Endometrial microvascular endothelial cells (primary cell): ENCODE data around the gene WNT4. TPM values are rescaled to one million over a fixed set of nuclear protein-coding genes. Genes with fewer than 3 reads are reported as not detected.

Source experiments
- in situ Hi-C: cut with HindIII; loops from 2 replicates; pipeline ENCODE4 v1.10.0; 2017; ENCODE audit warnings: low sequenced_read_pairs, low pct_unique_long_range_greater_than_20kb; ENCODE audit errors: inconsistent ontology term
- total RNA-seq: library from RNA; depleted of rRNA; stranded (reverse); fragments of >200 nt; gene quantifications from one replicate; pipeline ENCODE4 v1.2.3, GENCODE V29; 2015; ENCODE audit errors: inconsistent ontology term

WNT4 gene
- total RNA-seq, result not detected

DNA sequence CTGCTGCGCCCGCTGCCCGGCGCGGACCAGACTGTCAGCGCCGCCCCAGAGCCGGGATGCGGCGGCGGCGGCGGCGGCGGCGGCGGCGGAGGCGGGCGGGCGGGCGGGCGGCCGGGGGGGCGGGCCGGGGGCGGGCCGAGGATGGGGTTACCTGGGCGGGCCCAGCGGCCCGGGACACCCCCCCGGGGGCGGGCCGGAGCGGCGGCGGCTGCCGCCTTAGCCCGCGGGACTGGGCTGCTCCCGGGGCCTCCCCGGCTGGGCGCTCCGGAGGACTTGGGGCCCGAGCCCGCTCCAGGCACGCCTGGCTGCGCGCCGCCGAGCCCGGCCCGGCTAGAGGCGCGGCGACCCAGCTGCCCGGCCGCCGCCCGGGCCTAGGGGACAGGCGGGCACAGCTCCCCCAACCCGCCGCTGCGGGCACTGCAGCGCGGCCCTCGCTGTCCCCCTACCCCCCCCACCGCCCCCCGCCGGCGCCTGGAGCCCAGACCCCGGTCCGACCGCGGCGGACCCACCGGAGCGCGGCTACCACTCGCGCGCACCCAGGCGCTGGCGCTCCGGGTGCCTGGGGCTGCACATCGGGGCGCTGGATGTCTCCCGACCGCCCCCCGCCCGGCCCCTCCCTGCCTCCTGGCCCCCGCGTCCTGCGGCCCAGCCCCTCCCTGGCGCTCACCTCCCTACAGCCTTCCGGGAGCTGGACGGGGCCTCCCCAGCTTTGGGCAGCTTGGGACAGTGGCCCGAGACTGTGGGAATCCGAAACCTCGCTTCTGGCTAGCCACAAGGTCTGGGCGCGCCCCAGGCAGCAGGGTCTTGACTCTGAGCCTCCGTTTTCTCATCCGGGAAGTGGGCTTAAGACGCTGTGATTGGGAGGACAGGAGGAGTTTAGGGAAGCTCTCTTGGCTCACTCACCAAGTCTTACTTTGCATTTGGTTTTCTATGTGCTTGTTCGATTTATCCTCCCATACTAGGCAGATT, at the start of gene WNT4:
TSS of gene WNT4 (minus strand) at position 33 of the 969 bp plus-strand sequence. CDS start 175 bp downstream, outside the sequence.
- in situ Hi-C loops, result no loop called here

DNA sequence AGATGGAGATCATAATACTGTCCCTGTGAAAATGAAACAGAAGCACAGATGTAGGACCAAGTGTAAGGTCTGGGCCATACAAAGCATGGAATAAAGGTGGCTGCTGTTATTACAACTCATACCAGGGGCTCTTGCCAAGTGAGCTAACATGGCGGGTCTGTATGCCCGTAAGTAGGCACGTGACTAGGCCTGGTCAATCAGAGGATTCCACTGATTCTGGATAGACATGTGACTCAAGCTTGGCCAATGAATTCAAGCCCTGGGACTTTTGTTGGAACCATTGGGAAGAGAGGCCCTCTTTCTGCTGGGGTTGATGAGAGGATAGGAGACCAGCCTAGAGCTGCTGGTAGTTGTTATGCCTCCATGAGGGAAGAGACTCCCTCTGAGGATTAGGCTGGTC, 47.8 kb upstream of the WNT4 start:
- in situ Hi-C loops, result no loop called here

DNA sequence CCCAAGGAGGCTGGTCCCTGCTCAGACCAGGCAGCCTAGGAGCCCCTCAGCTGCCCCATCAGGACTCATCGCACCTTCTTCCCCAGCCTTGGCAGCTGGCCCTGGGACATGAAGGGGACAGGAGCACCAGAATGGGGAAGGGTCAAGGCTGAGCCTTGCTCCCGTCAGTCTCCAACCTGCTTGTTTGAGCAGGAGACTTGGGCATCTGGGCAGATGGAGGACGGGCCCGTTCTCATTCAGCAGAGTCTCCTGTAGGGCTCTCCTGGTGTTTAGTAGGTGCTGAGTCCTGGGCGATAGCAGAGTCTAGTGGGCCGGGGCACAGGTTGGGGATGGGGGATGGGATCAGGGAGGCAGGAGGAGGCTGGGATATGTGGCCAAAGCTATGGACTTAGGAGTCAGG, 47.4 kb upstream of the WNT4 start:
- in situ Hi-C loops, result no loop called here

DNA sequence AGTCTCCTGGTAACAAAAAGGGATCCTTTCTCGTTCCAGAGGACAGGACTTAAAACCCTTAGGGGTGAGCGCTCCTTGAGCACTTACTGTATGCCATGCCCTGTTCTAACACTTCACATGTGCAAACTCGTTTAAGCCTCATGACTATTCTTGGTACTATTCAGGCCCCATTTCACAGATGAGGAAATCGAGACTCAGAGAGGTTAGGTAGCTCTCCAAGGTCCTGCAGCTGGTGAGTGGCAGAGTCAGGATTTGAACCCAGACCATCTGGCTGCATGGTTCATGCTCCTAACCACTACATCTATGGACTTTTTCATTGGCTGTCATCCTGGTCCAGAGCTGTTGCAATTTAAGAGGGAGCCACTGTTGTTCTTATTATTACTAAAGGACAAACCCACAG, 46.7 kb upstream of the WNT4 start:
- in situ Hi-C loops, result no loop called here

DNA sequence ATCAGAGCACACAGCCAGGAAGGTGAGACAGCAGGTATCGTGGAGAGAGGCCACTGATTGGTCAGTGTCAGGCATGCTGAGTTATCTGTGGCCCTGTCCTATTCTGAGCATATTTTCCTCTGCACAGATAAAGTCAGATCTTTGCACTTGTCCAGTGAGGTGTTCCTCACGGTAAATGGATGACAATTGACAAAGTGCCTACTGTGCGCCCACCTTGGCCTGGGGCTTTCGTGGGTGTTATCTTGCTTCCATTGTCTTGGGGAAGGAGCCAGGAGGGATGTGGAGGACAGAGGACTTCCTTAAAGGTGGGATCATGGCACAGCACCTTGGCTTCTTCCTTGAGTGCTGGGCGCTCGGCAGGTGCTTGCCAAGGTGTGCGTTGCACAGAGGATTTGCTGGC, 46.0 kb upstream of the WNT4 start:
- in situ Hi-C loops, result no loop called here

DNA sequence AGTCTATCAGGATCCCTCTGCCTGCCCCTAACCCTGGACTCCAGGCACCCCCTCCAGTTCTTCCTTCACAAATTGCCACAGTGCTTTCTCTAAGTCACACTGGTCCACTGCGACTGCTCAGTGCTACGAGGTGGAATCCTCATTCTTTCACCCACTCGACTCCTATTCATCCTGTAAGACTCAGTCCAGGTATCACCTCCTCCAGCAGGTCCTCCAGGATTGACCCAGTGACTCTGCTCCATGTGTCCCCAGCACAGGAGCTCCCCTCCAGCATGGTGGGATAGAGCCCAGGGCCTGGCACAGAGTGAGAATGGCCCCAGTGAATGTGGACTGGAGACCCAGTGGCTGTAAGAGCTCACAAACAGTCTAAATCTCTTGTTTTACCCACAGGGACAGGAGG, 45.5 kb upstream of the WNT4 start:
- in situ Hi-C loops, result no loop called here

DNA sequence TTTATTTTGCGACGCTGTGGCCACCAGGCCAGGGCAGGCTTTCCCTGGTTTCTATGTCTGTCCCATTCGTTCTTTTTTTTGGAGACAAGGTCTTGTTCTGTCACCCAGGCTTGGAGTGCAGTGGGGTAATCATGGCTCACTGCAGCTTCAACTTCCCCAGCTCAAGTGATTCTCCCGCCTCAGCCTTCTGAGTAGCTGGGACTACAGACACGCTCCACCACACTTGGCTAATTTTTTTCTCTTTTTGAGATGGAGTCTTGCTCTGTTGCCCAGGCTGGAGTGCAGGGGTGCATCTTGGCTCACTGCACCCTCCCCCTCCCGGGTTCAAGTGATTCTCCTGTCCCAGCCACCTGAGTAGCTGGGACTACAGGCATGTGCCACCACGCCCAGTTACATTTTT, 43.4 kb upstream of the WNT4 start:
- in situ Hi-C loops, result no loop called here

DNA sequence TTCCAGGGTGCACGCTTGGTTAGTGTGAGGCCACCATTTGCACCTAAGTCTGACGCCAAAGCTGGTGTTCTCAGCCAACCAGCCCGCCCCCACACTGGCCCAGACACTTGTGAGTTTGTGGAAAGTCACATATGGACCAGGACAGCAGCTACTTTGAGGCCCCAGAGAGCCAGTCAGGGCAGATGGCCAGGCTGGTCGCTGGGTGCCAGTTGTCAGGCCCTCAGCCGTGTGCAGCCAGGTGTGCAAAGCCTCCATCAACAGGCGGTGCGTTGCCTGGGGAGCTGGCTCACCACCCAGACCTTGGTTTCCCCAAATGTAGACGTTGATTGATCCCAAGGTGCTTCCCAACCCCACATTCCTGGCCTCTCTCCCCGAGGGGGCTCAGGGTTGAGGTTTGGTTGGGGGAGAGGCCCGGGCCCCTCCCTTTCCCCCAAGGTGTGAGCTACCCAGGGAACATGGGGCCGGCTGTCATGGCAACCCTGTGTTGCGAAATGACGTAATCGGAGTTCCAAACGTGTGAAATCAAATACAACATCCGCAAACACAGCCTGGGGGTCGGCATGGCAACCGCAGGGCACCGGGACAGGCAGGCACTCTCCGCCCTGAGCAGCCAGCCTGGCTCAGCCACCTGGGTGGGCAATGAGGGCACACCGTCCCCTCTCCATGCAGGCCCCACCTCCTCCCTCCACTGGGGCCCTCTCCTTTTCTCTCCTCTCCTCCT, 42.2 kb upstream of the WNT4 start:
- in situ Hi-C loops, result no loop called here

DNA sequence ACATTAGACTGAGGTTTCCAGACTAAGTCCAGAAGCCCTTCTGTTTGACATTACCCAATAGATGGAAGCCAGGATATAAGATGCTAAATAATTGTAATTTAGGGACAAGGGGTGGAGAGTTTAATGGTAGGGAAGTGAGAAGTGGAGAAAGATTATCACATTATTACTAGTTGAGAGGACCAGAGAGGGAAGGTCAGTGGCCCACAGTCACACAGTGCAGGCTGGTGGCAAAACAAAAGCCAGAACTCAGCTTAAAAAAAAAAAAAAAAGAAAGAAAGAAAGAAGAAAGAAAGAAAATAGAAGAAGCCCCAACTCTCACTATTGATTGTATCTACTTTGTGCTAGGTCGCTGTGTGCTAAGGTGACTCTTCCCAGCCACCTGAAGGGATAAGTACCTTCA, 41.6 kb upstream of the WNT4 start:
- in situ Hi-C loops, result no loop called here

DNA sequence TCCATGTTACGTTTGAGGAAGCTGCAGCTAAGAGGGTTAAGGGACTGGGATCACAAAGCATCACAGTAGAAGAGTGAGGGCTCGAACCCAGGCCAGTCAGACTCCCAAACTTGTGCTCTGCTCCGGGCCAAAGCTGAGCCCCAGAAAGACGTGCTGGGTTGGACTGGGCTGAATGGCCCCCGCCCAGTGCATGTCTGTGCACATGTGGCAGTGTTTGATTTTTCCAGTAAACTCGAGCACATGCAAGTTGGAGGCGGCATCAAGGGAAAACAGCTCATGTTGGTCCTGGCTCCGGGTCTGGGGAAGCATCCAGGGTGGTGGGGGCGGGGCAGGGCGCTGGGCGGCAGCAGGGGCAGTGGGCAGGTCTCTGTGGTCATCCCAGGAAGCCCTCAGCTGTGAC, 39.8 kb upstream of the WNT4 start:
- in situ Hi-C loops, result no loop called here

DNA sequence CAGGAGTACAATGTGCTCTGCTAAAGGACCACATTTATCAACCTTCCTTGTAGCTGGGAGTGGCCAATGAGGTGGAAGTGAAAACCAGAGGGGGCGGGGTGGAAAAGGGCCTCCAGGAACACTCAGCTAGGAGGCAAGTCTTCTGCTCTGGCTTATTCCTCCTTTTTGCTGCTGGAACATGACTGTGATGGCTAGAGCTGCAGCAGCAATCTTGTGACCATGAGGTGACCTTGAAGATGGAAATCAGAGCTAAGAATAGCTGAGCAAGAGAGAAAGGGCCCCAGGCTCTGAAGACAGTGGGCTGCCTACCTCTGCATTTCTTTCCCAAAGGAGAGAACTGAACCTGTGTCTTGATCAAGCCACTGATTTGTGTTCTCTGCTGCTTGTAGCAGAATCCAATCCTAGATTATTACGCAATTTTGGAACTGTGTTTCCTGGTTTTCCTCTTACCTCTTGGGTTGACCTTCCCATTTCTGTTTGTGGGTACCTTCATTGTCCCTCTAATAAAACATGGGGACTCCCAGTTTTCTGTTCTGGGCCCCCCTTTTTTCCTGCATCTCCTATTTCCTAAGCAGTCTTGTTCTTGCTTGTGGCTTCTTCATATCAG, 36.4 kb upstream of the WNT4 start:
- in situ Hi-C loops, result no loop called here

DNA sequence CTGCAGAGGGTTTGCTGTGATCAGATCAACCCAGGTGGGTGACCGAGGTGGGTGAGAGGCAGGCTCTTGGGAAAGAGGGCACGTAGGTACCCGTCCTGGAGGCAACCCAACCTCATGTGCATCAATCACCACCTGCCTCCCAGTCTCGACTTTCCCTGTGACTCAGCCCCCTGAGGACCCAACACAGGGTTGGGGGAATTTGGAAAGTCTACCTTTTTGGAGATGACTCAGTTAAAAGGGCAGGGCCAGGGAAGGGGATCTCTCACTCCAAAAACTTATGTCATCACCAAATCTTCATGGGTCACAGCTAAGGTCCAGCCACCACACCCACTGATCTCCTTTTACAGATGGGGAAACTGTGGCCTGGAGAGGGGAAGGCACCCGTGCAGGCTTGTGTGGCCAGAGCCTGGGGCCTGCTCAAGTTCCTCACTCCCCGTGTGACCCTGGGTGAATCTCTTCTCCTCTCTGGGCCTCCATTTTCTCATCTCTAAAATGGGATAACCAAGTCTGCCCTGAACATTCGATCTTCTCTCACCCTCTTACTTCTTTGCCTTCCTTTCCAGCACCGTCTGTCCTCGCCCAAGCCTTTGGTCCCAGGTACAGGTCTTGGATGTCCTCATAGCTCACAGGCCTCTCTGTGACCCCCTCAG, 34.6 kb upstream of the WNT4 start:
- in situ Hi-C loops, result no loop called here

DNA sequence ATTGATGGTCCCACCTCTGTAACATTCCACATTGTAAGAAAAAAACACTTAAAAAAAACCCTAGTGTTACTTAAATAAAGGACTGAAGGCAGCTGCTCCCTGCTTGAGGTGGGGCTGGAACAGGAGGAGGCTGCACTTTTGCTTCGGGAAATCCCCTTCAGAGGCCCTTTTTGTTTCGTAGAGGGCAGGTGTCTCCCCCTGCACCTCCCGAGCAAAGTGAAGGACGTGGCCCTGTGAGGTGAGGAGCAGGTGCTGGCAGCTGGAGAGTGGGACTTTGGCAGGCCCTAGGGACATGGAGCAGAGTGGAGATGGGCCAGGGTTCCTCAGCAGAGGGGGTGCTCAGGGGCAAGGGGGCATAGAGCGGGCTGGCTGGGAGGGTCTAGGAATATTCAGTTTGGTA, 33.4 kb upstream of the WNT4 start:
- in situ Hi-C loops, result no loop called here

DNA sequence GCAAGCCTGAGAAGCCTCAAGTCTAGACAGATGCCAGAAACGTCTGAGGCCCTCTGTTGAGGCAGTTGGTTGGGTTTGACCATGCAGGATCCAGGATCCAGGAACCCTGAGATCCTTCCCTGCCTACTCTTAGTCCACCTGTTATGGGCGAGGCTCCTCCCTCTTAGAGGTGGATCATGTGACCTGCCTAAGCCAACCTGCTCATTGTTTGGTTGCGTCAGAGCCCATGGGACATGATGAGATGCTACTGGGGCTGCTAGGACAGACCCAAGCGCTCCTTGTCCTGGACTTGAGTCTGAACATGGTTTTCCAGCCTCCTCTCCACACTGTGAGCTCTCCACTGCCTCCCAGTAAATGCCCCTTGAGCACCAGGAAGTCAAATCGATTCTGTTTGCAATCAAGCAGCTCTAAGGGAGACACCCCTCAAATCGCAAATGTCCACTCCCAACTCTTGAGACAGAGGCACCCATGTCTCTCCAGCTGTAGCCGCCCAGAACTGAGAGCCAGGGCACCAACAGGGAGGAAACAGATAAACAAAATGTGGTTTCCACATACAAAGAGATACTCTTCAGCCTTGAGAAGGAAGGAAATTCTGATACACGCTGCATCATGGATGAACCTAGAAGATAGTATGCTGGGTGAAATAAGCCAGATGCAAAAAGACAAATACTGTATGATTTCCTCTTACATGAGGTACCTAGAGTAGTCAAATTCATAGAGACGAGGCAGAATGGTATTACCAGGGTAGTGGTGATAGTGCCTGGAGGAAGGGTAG, 31.7 kb upstream of the WNT4 start:
- in situ Hi-C loops, result no loop called here

DNA sequence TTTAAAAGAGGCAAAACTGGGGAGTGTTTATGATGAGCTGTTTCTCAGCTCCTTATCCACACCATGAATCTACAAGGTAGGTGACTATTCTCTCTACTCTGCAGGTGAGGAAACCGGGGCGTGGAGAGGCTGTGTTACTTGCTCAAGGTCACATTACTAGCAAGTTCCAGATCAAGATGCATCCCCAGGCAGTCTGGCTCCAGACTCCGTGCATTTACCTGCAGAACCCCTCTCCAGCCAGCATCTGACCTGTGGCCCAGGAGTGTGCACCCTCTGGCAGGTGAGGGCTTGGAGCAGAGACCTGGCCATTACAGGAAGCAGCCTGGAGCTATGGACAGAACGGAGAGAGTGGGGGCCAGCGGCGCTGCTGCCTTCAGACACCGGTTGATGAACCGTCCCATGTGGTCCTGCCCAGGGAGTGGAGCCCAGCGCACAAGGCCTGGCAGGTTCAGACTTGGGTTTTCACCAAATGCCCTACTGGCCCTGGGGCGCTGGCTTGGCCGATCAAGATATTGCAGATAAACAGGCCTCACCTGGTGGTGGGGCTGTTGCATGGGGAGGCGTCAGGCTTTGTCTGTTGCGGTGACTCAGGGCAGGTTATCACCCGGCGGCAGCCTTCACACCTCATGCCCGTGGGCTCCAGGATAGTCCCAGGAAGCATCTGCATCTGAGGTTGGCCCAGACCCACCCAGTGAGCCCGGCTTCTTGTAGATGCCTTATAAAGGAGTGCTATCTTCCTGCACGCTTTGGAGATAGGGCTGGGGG, 29.2 kb upstream of the WNT4 start:
- in situ Hi-C loops, result no loop called here

DNA sequence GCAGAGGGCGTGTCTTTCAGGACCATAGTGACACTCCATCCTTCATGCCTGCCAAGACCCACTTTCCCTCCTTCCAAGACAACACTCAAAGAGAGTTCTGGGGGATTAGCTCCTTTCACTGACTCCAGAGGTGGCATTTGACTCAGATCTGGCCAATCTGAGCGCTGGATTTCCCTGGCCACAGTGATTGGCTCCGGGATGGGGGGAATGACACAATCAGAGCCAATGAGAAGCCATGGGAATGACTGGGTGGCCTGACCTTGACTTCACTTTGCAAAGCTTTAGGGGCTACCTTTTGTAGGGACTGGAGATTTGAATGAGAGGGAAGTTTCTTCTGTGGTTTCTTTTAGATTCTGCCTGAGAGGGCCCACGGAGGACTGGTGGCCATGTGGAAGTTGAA, 26.9 kb upstream of the WNT4 start:
- in situ Hi-C loops, result no loop called here

DNA sequence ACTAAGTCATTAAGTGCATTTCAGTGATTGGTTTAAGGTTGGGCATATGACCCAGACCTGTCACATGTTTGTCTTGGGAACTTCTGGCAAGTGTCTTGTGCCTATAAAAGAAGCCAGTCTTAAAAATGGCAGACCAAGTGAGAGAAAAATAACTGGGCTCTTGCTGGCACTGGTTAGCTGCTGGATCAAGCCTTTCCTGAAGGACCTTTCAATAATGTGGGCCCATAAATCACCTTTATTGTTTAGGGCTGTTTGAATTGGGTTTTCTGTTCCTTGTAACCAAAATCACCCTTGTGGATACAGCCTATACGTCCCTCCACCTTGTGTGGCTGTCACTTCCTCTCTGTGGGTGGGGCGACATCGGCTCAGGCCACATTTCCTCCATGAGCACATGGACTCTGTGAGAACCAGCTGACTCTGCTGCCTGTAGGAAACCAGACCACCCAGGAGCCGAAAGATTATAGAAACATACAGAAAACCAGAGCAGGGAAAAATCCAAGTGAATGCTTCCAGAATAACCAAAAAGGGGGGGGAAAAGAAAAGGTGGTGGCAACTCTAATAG, 25.6 kb upstream of the WNT4 start:
- in situ Hi-C loops, result no loop called here

DNA sequence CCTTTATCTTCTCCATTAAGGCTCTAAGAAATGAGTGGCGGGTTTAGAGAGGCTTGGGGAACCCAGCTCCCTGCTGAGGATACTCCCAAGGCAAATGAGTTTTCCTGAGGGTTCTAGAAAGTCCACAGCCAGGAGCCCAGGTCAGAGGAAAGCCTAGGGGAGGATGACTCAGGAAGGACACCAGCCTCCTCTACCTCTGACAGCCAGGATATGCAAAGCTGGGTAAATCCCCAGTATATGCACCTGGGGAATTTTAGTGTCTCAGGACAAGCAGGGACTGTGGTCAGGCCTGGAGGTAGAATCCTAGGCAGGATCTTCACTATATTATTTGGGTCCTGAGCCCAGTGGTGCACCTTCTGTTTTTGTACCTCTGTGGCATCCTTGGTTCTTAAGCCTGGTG, 23.5 kb upstream of the WNT4 start:
- in situ Hi-C loops, result no loop called here
